Activated T-cell treated with anti-CD3 and anti-CD28 coated beads, Interleukin-2, amount 50 U/mL, for 4 hours (primary cell): Measurements from ENCODE around the gene ACE2. TPM values are rescaled to one million over a fixed set of nuclear protein-coding genes. Genes with fewer than 3 reads are reported as not detected.

Source experiments
- ATAC-seq, 2 donors: fragments of 200-7000 bp; cut with Tn5 transposase; one replicate each; pipeline ENCODE4 v1.10.0; 2021
- DNase-seq: peaks from one replicate; pipeline ENCODE4 v3.0.0-alpha.2; 2020
- H3K27me3 Mint-ChIP-seq: one replicate; pipeline ENCODE4 v1.8.0; 2021; ENCODE audit warnings: low read depth, mixed read lengths
- H3K36me3 Mint-ChIP-seq: one replicate; pipeline ENCODE4 v1.8.0; 2022; ENCODE audit warnings: mixed read lengths; ENCODE audit not compliant: insufficient read depth
- H3K4me1 Mint-ChIP-seq: one replicate; pipeline ENCODE4 v1.8.0; 2021; ENCODE audit warnings: low read depth, mixed read lengths
- H3K4me3 Mint-ChIP-seq: one replicate; pipeline ENCODE4 v1.8.0; 2021; ENCODE audit warnings: mild to moderate bottlenecking, moderate library complexity, mixed read lengths
- H3K9me3 Mint-ChIP-seq: one replicate; pipeline ENCODE4 v1.8.0; 2021; ENCODE audit warnings: mixed read lengths
- total RNA-seq, 3 donors: library from RNA; stranded (reverse); gene quantifications; one replicate each; pipeline ENCODE4 v1.2.1, GENCODE V29; 2021

Gene ACE2
- total RNA-seq, 3 donors from 2014 or later, result 0.14 TPM; not detected in 2

GRCh38 chrX:15511563-15511962 lies 89.2 kb downstream of the ACE2 start:
- no peak for ATAC-seq
- no peaks in the 10 kb centered on the region for H3K4me1 Mint-ChIP-seq
- DNase-seq, result no peak
- no peaks in the 10 kb centered on the region for H3K27me3 Mint-ChIP-seq
- H3K36me3 Mint-ChIP-seq, result no peaks in the 10 kb centered on the region
- H3K4me3 Mint-ChIP-seq, result no peak overlapping the region
- no peaks in the 10 kb centered on the region for H3K9me3 Mint-ChIP-seq

Other genes with a start within 250 kb of the ACE2 start
- gene VEGFD, start 216.5 kb downstream of the ACE2 start, total RNA-seq, result not detected
- 1 to 10 TPM in 2 of 3 donors, under 1 TPM in 1; 0.73 to 1.0 (median 1.0) TPM for gene PIR, start 107.6 kb downstream of the ACE2 start, total RNA-seq
- gene BMX, start 100.2 kb downstream of the ACE2 start, total RNA-seq, result not detected
- under 1 TPM in 1 of 3 donors, not detected in 2; 0.16 TPM for gene CLTRN, start 63.8 kb upstream of the ACE2 start, total RNA-seq
- 1 to 10 TPM; 3.7 to 5.4 (median 5.2) TPM for gene CA5B, start 137.3 kb upstream of the ACE2 start, total RNA-seq
- gene ZRSR2, start 189.5 kb upstream of the ACE2 start, total RNA-seq, result 10 to 100 TPM; 12.8 to 20.6 (median 14.8) TPM